Muscle of back (tissue), 11 donors: ENCODE data around the gene EIF4B. TPM values are rescaled to one million over a fixed set of nuclear protein-coding genes. Genes with fewer than 3 reads are reported as not detected.

Source experiments
- DNase-seq, 3 donors: peaks; one replicate each; pipeline versions ENCODE4 v3.0.0 to v3.0.0-alpha.2; 2013
- polyA plus RNA-seq, 10 donors: library from polyadenylated mRNA; unstranded; fragments of 120-200 nt; gene quantifications; one replicate each; pipeline ENCODE4 v1.2.1, GENCODE V29; 2013; ENCODE audit not compliant: insufficient read length in 10 of 10

Gene EIF4B
- polyA plus RNA-seq, 10 donors: 357 to 476 (median 416) TPM

GRCh38 chr12:53067993-53068770 lies 61.9 kb downstream of the EIF4B start:
- DNase-seq: no peak

- DNase-seq: peak in 1 of 3 donors; percentile 37
Measured at GRCh38 chr12:53068811-53069585, 62.7 kb downstream of the EIF4B start.

- DNase-seq: peak in 2 of 3 donors; percentile 81 to 89
Measured at GRCh38 chr12:53069621-53070410, 63.6 kb downstream of the EIF4B start.

GRCh38 chr12:53070877-53071492 lies 64.7 kb downstream of the EIF4B start:
- peak in 1 of 3 donors; percentile 30 for DNase-seq

GRCh38 chr12:53071591-53072551 lies 65.6 kb downstream of the EIF4B start:
- DNase-seq: peak; percentile 75 to 96 (median 95)

- peak in 2 of 3 donors; percentile 72 to 88 for DNase-seq
Measured at GRCh38 chr12:53073881-53074280, 67.6 kb downstream of the EIF4B start.

- peak in 1 of 3 donors; percentile 74 for DNase-seq
Measured at GRCh38 chr12:53074283-53074998, 68.2 kb downstream of the EIF4B start.

GRCh38 chr12:53074999-53075370 lies 68.7 kb downstream of the EIF4B start:
- DNase-seq: no peak

- DNase-seq: no peak
Measured at GRCh38 chr12:53076461-53076860, 70.2 kb downstream of the EIF4B start.

- no peak for DNase-seq
Measured at GRCh38 chr12:53077030-53077429, 70.8 kb downstream of the EIF4B start.

- peak in 1 of 3 donors; percentile 37 for DNase-seq
Measured at GRCh38 chr12:53078425-53079225, 72.4 kb downstream of the EIF4B start.

GRCh38 chr12:53079226-53080117 lies 73.2 kb downstream of the EIF4B start, which contains the start of gene SPRYD3:
Gene SPRYD3 (minus strand): TSS chr12:53079390. CDS start chr12:53079333, 57 bp downstream.
- peak; percentile 96 to 99 (median 97) for DNase-seq

GRCh38 chr12:53082637-53083175 lies 76.5 kb downstream of the EIF4B start:
- no peak for DNase-seq

GRCh38 chr12:53086361-53086760 lies 80.1 kb downstream of the EIF4B start:
- peak in 1 of 3 donors; percentile 52 for DNase-seq

GRCh38 chr12:53090105-53090504 lies 83.8 kb downstream of the EIF4B start:
- DNase-seq: no peak

GRCh38 chr12:53090554-53090953 lies 84.3 kb downstream of the EIF4B start:
- DNase-seq: no peak

- no peak for DNase-seq
Measured at GRCh38 chr12:53091756-53092155, 85.5 kb downstream of the EIF4B start.
